ENCODE data around the gene VPS45. TPM values are rescaled to one million over a fixed set of nuclear protein-coding genes. Genes with fewer than 3 reads are reported as not detected.
"Not testable (repeated sequence)": the region's sequence is repeated elsewhere in the genome, so short reads cannot be mapped to it uniquely, and the experiment has no call there.

VPS45 gene, protein sequence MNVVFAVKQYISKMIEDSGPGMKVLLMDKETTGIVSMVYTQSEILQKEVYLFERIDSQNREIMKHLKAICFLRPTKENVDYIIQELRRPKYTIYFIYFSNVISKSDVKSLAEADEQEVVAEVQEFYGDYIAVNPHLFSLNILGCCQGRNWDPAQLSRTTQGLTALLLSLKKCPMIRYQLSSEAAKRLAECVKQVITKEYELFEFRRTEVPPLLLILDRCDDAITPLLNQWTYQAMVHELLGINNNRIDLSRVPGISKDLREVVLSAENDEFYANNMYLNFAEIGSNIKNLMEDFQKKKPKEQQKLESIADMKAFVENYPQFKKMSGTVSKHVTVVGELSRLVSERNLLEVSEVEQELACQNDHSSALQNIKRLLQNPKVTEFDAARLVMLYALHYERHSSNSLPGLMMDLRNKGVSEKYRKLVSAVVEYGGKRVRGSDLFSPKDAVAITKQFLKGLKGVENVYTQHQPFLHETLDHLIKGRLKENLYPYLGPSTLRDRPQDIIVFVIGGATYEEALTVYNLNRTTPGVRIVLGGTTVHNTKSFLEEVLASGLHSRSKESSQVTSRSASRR
- total RNA-seq (10 to 100 TPM; 34.1 to 39.8 TPM), polyA plus RNA-seq (10 to 100 TPM; 21.8 to 29.9 (median 27.8) TPM), total RNA-seq (15.3 to 40.9 (median 30.7) reads per million in 6 experiments)

DNA sequence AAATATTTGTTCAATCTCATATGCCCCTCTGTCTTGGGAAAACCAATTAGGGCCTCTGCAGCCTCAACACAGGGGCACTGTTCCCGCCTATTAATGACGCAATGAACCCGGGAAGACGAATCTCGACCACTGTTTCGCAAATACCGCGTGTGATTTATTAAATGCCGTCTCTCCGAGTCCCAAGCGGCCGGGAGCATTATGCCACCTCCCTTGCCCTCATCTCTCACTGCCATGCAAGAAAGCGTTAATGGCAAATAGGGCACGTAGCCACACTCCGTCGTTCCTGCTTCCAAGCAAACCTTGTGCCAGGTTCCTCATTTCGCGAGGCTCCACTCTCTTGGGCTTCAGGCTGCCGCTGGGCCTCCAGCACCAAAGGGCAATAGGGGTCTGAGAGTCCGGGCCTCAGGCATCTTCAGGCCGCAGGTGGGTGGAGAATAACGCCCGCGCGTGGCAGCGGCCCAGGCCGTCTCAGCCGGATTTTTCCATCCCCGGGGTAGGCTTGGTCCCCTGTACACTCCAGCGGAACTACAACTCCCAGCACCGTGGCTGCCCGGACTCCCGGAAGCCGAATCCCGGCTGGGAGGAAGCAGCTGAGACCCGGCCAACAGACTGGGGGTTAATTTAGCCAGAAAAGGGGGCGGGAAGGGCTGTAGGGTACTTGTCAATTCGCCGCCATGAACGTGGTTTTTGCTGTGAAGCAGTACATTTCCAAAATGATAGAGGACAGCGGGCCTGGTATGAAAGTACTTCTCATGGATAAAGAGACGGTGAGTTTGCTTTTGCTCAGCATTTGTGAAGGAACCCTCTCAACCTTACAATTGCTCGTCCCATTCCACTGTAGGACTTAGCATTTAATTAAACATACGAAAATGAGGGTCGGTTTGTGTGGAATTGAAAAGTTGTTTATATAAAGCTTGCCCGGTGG is at the start of gene VPS45:
VPS45 (plus strand) TSS at position 593 of the 925 bp plus-strand sequence; CDS start at position 675, 82 bp downstream.
- Mint-ChIP-seq H3K36me3 (peaks cover 0 to 17% (median 5%) of the 10 kb centered on the region in 3 donors), H3K27ac (peak within 1 kb of the TSS; percentile 88 to 96 (median 94)), H3K27me3 (no peaks in the 10 kb centered on the region), H3K9me3 (no peaks in the 10 kb centered on the region), H3K4me1 (peaks cover 20 to 41% (median 32%) of the 10 kb centered on the region in 4 donors), H3K4me3 (peak within 1 kb of the TSS; percentile 87 to 97 (median 94))
- POLR2A ChIA-PET = interaction anchor here (0.6 to 2.8 kb wide), 9 partner anchors 57 to 293 kb away, joined by 3 to 13 read pairs (median 5); partner anchors contain the start of genes OTUD7B, PLEKHO1 and SF3B4
- DNase-seq (peak; percentile 56 to 86 (median 68)), ATAC-seq (peak; percentile 92 to 93)

DNA sequence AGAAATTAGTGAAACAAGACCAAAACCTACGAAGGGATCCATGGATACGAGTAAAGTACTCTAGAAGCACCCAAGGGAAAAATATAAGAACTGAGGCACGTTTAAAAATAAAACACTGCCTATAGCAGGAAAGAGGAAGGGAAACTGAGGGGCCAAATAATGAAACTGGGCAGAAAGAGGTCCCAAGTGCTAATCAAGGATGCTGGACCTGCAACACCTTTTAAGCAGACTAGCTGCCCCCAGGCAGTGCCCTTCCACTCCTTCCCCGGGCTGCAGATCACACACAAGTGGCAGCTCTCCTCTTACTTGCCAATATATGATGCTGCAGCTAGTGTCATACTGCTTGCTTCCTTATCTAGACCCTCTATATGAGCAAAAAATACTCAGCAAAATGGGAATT is 49.4 kb upstream of the VPS45 start:
- no peaks in the 10 kb centered on the region for H3K4me1 Mint-ChIP-seq
- H3K36me3 Mint-ChIP-seq = no peaks in the 10 kb centered on the region
- H3K9me3 Mint-ChIP-seq = no peaks in the 10 kb centered on the region
- no peak for DNase-seq
- H3K4me3 Mint-ChIP-seq = no peak overlapping the region
- no peak for ATAC-seq
- POLR2A ChIA-PET = no interaction called here
- no peak overlapping the region for H3K27ac Mint-ChIP-seq
- peaks cover 0 to 22% (median 0%) of the 10 kb centered on the region in 5 donors for H3K27me3 Mint-ChIP-seq

DNA sequence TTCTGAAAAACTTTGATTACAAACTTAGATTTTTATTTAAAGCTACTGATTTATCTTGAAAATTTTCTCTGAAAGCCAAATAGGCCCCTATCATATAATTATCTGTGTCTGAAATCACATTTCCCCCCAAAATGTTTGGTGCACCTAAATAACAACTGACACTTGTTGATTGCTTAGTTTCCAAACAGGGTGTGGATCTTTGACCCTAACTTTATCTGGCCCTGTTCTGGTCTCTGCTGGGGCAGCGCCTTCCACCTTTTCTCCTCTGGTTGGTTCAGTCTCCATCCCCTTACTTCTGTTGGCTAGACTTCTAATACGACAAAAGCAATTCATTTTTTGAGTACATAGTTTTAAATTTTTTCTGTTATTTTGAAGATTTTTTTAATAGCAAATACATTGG is 46.9 kb upstream of the VPS45 start:
- H3K27ac Mint-ChIP-seq = no peak overlapping the region

DNA sequence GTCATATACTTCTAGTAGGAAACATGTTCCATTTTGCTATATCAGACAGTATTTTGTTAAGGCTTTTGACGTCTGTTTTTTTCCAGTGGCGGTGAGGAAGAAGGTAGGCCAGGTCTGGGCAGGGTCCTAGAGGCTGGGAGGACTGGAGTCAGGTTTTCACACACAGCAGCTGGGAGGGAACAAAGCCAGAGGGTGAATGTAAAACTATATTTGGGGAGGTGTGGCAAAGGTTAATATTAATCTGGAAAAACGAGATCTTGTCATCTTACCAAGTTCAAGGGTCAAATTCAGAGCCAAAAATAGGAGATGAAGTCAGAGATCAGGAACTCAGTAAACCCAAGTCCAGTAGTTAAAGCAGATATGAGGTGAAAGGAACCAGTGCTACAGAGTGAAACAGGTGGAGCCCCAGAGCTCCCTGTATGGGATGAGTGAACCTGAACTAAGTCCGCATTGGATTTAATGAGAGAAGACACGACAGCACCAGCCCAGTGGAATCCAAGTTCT is 46.3 kb upstream of the VPS45 start:
- Mint-ChIP-seq H3K27me3 (peaks cover 0 to 36% (median 1%) of the 10 kb centered on the region in 5 donors), H3K27ac (no peak overlapping the region), H3K4me3 (no peak overlapping the region), H3K36me3 (no peaks in the 10 kb centered on the region), H3K9me3 (no peaks in the 10 kb centered on the region), H3K4me1 (no peaks in the 10 kb centered on the region)
- ATAC-seq (no peak), DNase-seq (no peak)
- POLR2A ChIA-PET = no interaction called here

More for the DNA sequence above, 46.9 kb upstream of the VPS45 start:
- no peaks in the 10 kb centered on the region for H3K9me3 Mint-ChIP-seq
- no peak for ATAC-seq
- POLR2A ChIA-PET = no interaction called here
- no peaks in the 10 kb centered on the region for H3K36me3 Mint-ChIP-seq
- DNase-seq = no peak
- peaks cover 0 to 34% (median 1%) of the 10 kb centered on the region in 5 donors for H3K27me3 Mint-ChIP-seq
- no peak overlapping the region for H3K4me3 Mint-ChIP-seq
- H3K4me1 Mint-ChIP-seq = no peaks in the 10 kb centered on the region

DNA sequence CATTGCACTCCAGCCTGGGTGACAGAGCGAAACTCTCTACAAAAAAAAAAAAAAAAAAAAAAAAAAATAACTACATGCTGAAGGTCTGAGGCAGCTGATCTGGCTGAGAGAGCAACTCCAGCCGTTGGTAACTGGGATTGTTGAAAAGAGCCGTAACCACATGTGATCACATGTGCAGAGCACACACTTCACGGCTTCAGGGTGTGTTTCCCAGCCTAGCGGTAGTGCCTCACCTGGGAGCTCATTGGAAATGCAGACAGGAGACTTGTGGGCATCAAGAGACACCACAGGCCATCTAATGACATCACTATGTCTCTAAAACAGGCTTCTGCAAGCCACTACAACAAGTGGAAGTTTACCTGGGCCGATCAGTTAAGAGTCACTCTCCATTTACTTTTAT is 45.2 kb upstream of the VPS45 start:
- no peak overlapping the region for H3K27ac Mint-ChIP-seq
- POLR2A ChIA-PET = no interaction called here
- H3K4me3 Mint-ChIP-seq = no peak overlapping the region
- peak in 1 of 2 donors; percentile 30 for ATAC-seq
- no peaks in the 10 kb centered on the region for H3K4me1 Mint-ChIP-seq
- H3K27me3 Mint-ChIP-seq = peaks cover 0 to 38% (median 1%) of the 10 kb centered on the region in 5 donors
- no peak for DNase-seq
- H3K9me3 Mint-ChIP-seq = no peaks in the 10 kb centered on the region
- H3K36me3 Mint-ChIP-seq = no peaks in the 10 kb centered on the region

DNA sequence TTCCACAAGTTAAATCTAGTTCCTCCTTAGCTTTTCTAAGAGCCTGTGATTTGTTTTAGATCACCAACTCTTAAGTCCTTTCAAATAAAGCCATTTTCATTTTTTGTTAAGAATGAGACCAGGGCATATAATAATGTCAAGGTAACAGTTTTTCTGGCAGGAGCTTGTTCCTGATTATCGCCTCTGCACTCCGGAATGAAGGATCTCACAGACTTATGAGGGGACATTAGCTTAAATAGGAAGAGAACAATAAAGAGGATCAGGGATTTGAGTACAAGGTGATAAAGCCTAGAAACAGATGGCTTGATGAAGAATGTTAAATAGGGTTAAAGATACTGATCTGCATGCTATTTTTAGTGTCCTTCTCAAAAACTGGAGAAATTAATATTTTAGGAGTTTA is 43.4 kb upstream of the VPS45 start:
- no peaks in the 10 kb centered on the region for H3K36me3 Mint-ChIP-seq
- DNase-seq = no peak
- no peak overlapping the region for H3K27ac Mint-ChIP-seq
- POLR2A ChIA-PET = no interaction called here
- peaks cover 0 to 35% (median 1%) of the 10 kb centered on the region in 5 donors for H3K27me3 Mint-ChIP-seq
- H3K4me3 Mint-ChIP-seq = no peak overlapping the region
- no peaks in the 10 kb centered on the region for H3K9me3 Mint-ChIP-seq
- no peak for ATAC-seq
- no peaks in the 10 kb centered on the region for H3K4me1 Mint-ChIP-seq

DNA sequence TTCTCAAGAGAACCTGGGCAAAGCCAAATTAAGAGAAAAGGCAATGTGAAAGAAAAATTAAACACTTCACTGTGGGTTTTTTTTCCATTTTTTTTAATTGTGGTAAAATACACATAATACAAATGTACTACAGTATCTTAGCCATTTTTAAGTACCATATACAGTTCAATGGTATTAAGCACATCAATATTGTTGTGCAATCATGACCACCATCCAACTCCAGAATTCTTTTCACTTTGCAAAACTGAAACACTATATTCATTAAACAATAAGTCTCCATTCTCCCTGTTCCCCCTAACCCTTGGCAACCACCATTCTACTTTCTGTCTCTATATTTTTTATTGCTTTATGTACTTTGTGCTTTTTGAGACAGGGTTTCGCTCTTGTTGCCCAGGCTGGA is 39.3 kb upstream of the VPS45 start:
- Mint-ChIP-seq H3K27ac (peak overlapping the region in 2 of 10 donors; percentile 44 to 60), H3K36me3 (no peaks in the 10 kb centered on the region), H3K4me1 (no peaks in the 10 kb centered on the region), H3K27me3 (peaks cover 0 to 27% (median 2%) of the 10 kb centered on the region in 5 donors), H3K9me3 (no peaks in the 10 kb centered on the region), H3K4me3 (no peak overlapping the region)
- POLR2A ChIA-PET = no interaction called here
- ATAC-seq = no peak
- DNase-seq = no peak

DNA sequence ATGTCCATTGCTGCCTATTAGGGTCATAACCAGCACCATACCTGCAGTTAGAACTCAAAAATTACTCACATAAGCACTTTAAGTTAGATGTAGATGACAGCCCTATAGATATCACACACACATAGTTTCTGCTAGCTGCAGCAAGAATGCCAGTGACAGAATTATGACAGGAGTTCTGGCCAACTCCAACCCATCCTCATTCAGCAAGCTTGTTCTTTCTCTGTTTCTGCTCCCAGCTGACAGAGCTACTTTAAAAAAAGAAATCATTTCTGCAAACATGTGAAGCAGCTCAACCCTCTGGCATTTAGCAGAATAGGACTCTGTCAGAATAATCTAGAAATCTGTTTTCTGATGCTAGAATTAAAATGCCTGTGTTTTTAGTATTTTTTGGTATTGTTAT is 33.2 kb upstream of the VPS45 start:
- peaks cover 0 to 13% (median 1%) of the 10 kb centered on the region in 5 donors for H3K27me3 Mint-ChIP-seq
- H3K27ac Mint-ChIP-seq = no peak overlapping the region
- H3K4me3 Mint-ChIP-seq = no peak overlapping the region
- DNase-seq = no peak
- H3K4me1 Mint-ChIP-seq = no peaks in the 10 kb centered on the region
- H3K36me3 Mint-ChIP-seq = no peaks in the 10 kb centered on the region
- ATAC-seq = no peak
- H3K9me3 Mint-ChIP-seq = no peaks in the 10 kb centered on the region
- POLR2A ChIA-PET = no interaction called here

DNA sequence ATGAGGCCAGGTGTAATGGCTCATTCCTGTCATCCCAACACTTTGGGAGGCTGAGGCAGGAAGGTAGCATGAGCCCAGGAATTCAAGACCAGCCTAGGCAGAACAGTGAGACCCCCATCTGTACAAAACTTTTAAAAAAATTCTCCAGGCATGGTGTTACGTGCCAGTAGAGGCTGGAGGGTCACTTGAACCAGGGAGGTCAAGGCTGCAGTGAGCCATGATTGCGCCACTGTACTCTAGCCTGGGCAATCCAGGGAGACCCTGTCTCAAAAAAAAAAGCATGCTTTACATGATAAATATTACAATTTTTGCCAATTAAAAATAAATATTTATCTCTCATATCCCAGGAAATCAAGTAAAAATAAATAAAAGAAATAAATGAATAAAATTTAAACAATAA is 17.6 kb upstream of the VPS45 start:
- no peaks in the 10 kb centered on the region for H3K9me3 Mint-ChIP-seq
- POLR2A ChIA-PET = interaction anchor here (0.7 to 1.5 kb wide), 4 partner anchors 89 to 163 kb away, joined by 3 to 12 read pairs (median 4); a partner anchor contains a TSS
- H3K4me1 Mint-ChIP-seq = peaks cover 0 to 8% (median 3%) of the 10 kb centered on the region in 4 donors
- ATAC-seq = no peak
- H3K36me3 Mint-ChIP-seq = peaks cover 2 to 4% (median 3%) of the 10 kb centered on the region in 3 donors
- no peak for DNase-seq
- no peak overlapping the region for H3K27ac Mint-ChIP-seq
- H3K27me3 Mint-ChIP-seq = peaks cover 0 to 10% (median 4%) of the 10 kb centered on the region in 5 donors
- no peak overlapping the region for H3K4me3 Mint-ChIP-seq

DNA sequence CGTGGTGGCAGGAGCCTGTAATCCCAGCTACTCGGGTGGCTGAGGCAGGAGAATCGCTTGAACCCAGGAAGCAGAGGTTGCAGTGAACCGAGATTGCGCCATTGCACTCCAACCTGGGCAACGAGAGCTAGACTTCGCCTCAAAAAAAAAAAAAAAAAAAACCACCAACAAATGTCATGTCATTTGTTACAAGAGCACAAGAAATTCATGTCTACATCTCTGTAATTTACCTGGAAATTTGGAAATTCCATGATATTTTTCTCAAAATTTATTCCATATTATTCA is 16.5 kb upstream of the VPS45 start:
- DNase-seq (no peak), ATAC-seq (no peak)
- Mint-ChIP-seq H3K36me3 (peaks cover 2 to 4% (median 3%) of the 10 kb centered on the region in 3 donors), H3K4me1 (peaks cover 0 to 8% (median 3%) of the 10 kb centered on the region in 4 donors), H3K27me3 (peaks cover 0 to 10% (median 4%) of the 10 kb centered on the region in 5 donors), H3K9me3 (no peaks in the 10 kb centered on the region), H3K27ac (no peak overlapping the region), H3K4me3 (no peak overlapping the region)
- POLR2A ChIA-PET = interaction anchor here (0.7 to 1.5 kb wide), 3 partner anchors 162 to 178 kb away, joined by 5 to 12 read pairs (median 6); a partner anchor contains a TSS

DNA sequence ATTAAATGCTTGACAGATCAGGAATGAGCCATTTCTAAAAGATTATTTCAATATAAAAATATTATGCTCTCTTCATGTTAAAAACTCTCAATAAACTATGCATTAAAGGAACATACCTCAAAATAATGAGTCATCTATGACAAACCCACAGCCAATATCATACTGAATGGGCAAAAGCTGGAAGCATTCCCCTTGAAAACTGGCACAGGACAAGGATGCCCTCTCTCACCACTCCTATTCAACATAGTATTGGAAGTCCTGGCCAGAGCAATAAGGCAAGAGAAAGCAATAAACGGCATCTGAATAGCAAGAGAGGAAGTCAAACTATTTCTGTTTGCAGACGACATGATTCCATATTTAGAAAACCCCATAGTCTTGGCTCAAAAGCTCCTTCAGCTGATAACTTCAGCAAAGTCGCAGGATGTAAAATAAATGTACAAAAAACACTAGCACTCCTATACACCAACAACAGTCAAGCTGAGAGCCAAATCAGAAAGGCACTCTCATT is 15.6 kb upstream of the VPS45 start:
- H3K4me1 Mint-ChIP-seq, H3K4me3 Mint-ChIP-seq, DNase-seq, ATAC-seq, POLR2A ChIA-PET, H3K9me3 Mint-ChIP-seq, H3K36me3 Mint-ChIP-seq, H3K27me3 Mint-ChIP-seq: not testable (repeated sequence)
- peak overlapping the region in 1 of 10 donors; percentile 37 for H3K27ac Mint-ChIP-seq

DNA sequence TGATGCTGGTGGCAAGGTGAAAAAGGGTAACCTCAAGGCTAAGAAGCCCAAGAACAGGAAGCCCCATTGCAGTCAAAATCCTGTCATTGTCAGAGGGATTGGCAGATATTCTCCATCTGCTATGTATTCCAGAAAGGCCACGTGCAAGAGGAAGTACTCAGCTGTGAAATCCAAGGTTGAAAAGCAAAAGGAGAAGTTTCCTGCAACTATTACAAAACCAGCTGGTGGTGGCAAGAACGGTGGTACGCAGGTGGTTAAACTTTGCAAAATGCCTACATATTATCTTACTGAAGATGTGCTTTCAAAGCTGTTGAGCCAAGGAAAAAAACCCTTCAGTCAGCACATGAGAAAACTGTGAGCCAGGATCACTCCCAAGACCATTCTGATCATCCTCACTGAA is 13.7 kb upstream of the VPS45 start:
- no peaks in the 10 kb centered on the region for H3K9me3 Mint-ChIP-seq
- POLR2A ChIA-PET = interaction anchor here (0.6 to 1.3 kb wide), 2 partner anchors 166 to 1936 kb away, joined by 3 to 5 read pairs; a partner anchor contains a TSS
- ATAC-seq (no peak), DNase-seq (no peak)
- no peaks in the 10 kb centered on the region for H3K36me3 Mint-ChIP-seq
- H3K27me3 Mint-ChIP-seq = peaks cover 0 to 5% (median 2%) of the 10 kb centered on the region in 5 donors
- peaks cover 0 to 8% (median 3%) of the 10 kb centered on the region in 4 donors for H3K4me1 Mint-ChIP-seq
- peak overlapping the region in 1 of 10 donors; percentile 43 for H3K27ac Mint-ChIP-seq
- no peak overlapping the region for H3K4me3 Mint-ChIP-seq

All from naive thymus-derived CD8-positive, alpha-beta T cell (primary cell).